GM12865 (cell line): Measurements from ENCODE around the gene PID1.

ENCODE experiments used
- DNase-seq: peaks from one replicate; pipeline ENCODE4 v3.0.0; 2010; ENCODE audit warnings: low read depth
- H3K4me3 ChIP-seq: 2 replicates; pipeline ENCODE4 v1.5.1; 2011; ENCODE audit warnings: mild to moderate bottlenecking, low read depth, low read length, control low read depth
- CTCF ChIP-seq: IDR thresholded peaks from 2 replicates; pipeline ENCODE4 v1.5.1; 2011; ENCODE audit warnings: low read length, control low read depth, low read depth, inconsistent platforms; ENCODE audit not compliant: insufficient read depth; ENCODE audit errors: missing control alignments

Gene PID1

GRCh38 chr2:229153951-229154350 lies 117.1 kb downstream of the PID1 start:
- no peak for DNase-seq
- no peak for TF ChIP-seq CTCF
- H3K4me3 ChIP-seq = no peak overlapping the region

- no peak for TF ChIP-seq CTCF
- DNase-seq = no peak
- no peak overlapping the region for H3K4me3 ChIP-seq
Observed at GRCh38 chr2:229153267-229153666, 117.8 kb downstream of the PID1 start.

DNA sequence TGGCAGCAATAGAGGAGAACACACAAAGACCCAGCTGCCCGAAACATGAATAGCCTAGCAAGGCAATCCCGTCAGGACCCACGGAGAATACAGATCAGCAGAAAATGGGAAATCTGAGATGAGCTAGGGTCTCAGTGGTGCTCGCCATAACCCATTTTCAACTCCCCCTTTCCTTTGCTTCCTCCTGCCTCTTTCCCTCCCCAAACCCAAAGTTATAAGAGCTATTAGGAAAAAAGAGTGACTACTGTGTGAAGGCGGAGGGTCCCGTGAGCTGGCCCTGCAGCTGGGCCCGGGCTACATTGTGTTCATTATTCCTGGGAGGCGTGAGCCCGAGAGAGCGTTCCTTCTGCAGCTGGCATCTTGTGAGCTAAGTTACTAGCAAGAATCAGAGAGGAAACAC lies 118.4 kb downstream of the PID1 start:
- H3K4me3 ChIP-seq = no peak overlapping the region
- TF ChIP-seq CTCF = no peak
- DNase-seq = no peak

DNA sequence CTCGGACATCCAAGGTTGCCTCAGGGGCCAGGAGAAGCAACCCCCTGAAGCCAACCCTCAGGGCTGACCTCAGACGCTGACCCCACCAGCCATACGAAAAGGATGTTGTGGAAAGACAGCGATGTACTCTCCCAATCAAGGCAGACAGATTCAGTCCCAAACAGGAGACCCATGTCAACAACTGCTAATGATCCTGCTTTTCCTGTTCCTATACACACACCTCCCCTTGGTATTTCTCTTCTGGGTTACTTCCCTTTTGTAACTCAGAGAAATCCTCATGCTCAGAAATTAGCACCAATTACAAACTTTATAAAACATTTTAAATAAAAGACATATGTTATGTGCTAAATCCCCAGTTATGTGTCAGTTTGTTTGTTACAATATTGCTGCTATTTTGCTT lies 120.8 kb downstream of the PID1 start:
- DNase-seq = no peak
- no peak for TF ChIP-seq CTCF
- no peak overlapping the region for H3K4me3 ChIP-seq

- TF ChIP-seq CTCF = no peak
- DNase-seq = no peak
- no peak overlapping the region for H3K4me3 ChIP-seq
Observed at GRCh38 chr2:229141424-229142025, 129.6 kb downstream of the PID1 start.

GRCh38 chr2:229137639-229138038 lies 133.4 kb downstream of the PID1 start:
- TF ChIP-seq CTCF = no peak
- H3K4me3 ChIP-seq = no peak overlapping the region
- DNase-seq = no peak

DNA sequence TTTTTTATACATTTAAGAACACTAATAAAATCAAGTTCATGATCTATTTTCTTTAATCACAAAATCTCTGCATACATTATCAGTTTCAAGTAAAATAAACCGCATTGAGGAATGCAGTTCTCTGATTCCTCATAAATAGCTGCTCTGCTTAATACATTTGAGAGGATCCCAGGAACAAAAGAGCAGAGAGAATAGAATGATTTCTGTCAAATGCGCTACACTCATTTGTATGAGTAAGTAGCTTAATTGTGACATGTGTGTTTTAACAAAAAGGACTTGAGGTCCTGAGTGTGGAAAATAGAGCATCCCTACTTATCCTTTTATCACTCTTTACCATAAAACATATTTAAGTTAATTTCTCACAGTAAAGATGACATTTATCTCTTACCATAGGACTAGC lies 134.0 kb downstream of the PID1 start:
- DNase-seq = no peak
- TF ChIP-seq CTCF = no peak
- no peak overlapping the region for H3K4me3 ChIP-seq
